HPDE6-E6E7 (cell line): ENCODE results near the gene CES3.

Experiments
- DNase-seq: peaks from one replicate; pipeline ENCODE4 v3.0.0; 2011; ENCODE audit warnings: missing footprints; ENCODE audit errors: extremely low spot score

Gene CES3

DNA sequence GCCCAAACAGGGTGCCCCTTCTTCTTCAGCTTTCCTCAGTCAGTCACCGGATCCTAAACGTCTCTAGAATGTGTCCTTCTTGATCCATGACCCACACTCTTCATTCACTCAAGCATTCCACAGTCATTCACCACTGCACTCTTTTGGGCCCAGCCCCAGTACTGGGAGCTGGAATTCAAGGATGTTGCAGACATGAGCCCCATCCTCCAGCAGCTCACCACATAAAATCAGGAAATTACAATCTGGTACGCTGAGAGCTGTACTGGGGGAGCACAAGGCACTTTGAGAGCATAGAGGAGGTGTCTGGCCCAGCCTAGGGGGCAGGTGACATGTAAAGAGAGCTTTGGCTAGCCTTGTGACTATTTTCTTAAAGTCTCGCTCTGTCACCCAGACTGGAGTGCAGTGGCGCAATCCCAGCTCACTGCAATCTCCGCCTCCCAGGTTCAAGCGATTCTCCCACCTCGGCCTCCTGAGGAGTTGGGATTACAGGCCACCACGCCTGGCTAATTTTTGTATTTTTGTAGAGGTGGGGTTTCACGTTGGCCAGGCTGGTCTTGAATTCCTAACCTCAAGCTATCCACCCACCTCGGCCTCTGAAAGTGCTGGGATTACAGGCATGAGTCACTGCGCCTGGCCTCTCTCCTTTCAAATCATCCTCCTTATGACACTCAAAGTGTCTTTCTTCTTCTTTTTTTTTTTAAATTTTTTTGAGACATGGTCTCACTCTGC, 46.0 kb downstream of the CES3 start:
- no peak for DNase-seq

DNA sequence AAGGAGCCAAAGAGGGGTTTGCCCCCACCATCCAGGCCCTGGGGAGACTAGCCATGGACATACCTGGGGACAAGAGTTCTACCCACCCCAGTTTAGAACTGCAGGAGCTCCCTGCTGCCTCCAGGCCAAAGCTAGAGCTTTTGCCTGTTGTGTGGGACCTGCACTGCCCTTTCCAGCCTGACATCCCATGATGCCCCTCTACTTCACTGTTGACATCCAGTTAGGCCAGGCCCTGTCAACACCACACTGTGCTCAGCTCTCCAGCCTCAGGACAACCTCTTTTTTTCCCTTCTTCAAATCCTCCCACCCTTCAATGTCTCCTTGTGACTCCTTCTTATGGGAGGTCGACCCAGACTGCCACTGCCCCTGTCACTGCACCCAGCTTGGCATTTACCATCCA, 48.1 kb downstream of the CES3 start:
- no peak for DNase-seq

DNA sequence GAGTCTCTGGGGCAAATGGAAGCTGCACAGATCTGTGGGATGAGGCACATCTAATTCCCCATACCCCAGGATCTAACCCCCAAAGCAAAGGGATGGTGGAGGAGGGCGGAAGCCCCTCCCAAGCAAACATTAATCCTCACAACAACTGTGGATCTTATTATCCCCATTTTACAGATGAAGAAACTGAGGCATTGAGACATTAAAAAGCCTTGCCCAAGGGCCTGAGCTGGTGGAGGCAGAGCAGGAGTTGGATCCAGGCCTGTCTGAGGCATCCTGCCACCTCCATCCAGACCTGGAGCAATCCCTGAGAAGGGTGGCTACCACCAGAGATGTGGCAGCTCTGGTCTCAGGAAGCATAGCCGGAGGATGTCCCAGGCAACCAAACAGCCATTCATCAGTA, 50.2 kb downstream of the CES3 start:
- no peak for DNase-seq

DNA sequence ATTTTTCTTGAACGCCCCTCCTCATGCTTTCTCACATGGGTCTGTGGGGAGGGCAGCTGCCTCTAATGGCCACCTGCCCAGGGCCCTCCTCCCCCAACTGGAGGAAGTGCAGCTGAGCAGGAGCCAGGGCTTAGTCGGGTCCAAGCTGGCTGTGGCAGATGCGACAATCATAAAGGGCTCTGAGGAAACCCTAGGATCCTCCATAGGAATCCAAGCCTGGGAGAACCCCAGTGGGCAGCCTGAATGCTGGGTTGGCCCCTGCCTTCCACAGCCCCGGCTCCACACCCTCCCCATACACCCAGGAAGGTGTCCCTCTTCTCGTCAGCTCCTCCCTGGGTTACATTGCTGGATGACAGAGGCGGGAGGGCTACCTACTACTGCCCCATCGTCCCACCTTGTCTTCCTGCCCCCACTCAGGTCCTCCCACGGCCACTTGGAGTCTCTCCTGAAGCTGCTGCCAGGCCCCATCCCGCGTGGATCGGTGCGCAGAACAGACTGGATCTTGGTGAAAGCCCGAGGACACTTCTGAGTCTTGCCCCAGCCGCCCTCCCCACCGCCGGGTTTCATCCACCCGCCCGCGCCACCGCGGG, 52.3 kb downstream of the CES3 start:
- DNase-seq, result no peak

DNA sequence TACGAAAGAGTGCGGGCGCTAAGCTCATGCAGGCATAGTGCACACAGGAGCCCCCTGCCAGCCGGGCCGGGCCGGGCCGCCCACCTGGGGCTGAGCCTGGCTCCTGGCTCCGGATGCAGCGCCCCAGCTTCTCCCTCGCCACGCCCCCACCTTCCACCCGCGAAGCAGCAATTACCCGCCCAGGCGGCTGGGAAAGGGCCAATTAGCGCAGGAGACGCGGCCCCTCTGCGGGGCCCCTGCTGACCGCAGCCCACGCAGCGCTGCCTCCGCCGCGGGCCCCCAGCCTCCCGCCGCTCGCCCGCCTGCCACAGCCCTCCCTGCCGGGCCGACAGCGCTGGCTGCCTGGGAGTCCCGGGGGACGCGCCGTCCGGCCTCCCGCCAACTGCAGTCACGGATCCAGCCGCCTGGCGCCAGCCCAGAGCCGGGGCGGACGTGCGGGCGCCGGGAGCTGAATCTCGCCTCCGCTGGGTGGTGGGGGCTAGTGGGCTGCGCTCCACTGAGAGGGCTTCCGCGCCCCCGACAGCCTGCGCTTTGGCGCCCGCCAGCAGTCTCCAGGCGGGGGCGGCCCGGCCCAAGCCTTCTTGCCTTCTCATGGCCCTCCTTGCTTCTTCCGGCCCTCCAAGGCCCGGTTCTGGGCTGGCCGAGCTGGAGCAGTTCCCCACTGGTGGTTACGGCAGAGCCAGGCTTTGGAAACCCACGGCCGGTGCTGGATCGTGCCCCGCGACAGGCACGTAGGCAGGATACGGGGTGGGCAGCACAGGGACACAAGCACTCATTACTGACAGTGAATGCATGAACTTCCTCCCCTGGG, 53.0 kb downstream of the CES3 start:
- DNase-seq, result peak; percentile 60

DNA sequence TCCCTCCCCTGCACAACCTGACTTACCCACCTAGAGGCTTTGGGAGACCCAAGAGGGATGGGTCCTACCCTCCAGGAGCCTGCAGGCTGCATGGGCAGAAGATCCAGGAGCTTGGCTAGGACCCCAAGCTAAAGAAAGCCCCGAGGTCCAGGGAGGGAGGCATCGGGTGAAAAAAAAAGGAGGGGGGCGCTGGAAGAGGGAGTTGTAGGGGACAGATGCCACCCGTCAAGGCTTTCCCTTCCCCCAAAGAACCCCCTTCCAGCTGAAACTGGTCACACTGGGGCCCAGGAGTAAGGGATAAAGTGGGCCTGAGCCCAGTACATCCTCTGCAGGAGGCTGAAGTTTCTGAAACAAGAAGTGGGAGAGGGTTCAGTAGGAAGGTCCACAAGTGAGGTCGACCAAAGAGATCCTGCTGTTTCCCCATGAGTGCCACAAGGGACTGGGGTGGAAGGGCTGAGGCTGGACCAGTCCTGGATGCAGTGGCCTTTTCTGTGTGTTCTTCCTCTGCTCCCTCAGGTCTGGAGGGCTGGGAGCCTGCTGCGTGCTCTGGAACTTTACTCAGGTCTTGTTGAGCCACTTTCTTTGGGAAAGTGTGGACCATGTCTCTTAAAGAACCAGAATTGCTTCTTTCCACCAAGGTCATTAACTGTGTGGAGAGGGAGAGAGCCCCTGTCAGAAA, 53.7 kb downstream of the CES3 start:
- DNase-seq, result no peak

DNA sequence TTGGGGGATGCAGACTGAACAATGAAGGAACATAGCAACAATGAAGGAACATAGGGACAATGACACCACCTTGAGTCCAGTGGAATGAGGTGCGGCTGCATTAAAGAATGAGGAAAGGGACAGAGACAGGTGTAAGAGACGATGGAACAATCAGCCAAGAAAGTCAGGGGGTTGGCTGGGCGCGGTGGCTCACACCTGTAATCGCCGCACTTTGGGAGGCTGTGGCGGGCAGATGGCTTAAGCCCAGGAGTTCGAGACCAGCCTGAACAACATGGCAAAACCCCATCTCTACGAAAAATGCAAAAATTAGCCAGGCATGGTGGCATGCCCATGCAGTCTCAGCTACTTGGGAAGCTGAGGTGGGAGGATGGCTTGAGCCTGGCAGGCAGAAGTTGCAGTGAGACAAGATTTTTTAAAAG, 54.3 kb downstream of the CES3 start:
- DNase-seq, result no peak

DNA sequence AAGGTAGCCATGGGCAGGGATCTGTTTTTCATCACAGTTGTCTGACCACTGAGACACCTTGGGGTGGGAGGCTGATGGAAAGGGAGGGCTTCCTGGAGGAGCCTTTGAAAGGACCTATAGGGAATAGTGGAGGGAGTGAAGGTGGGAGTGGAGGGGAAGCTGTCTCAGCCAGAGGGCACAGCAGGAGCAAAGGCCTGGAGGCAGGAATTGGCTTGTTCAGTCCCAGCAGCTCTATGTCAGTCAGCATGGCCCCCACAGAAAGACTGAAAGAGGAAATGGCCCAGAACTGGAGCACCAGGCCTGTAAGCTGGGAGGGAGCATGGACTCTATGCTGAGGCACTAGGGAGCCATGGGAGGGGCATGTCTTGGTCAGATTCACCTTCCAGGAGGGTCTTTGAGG, 55.1 kb downstream of the CES3 start:
- DNase-seq, result no peak

DNA sequence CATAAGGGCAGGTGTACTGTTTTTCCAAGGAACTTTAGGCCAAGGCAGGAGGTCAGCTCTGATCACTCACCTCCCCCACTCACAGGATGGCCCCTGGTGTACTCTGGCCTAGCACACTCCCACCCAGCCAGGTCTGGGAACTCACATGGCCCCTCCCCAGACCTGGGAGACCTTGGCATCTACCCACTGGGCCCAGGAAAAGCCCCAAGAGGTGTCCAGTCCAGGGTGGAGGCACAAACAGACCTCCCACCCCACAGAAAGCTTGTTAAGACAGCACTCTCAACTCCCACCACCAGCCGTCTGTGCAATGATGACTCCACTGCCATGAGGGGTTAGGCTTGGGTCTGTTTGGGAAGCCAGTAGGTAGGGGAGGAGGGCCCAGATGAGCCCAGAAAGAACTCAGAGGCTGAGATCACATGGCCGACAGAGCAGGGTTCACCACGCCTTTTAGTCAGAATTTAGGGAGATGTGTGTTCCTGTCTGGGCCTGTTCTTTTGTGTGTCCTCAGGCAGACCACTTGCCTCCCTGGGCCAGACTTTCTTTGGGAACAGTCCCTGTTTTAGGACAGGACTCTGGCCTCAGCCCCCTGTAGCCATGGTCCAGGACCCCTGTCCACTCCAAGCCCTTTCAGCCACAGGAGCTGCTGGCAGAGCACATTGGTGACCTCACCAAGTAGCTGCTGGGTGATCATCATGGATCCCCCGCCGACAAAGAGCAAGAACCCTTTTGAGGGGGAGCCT, 55.8 kb downstream of the CES3 start:
- no peak for DNase-seq

DNA sequence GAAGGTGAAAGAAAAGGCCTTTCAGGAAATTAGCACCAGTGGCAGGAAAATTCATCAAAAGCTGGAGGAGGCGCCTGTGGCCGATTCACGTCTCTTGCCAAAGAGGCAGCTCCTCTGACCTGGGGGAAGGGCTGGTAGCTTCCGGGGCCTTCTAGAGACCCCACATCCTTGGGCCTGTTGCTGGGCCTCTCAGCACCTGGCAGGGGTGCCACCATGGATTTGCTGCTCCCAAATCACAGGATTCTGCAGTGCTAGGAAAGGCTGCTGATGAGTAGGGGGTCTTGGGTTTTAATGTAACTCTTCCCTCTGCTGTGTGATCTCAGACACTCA, 56.3 kb downstream of the CES3 start:
- no peak for DNase-seq

DNA sequence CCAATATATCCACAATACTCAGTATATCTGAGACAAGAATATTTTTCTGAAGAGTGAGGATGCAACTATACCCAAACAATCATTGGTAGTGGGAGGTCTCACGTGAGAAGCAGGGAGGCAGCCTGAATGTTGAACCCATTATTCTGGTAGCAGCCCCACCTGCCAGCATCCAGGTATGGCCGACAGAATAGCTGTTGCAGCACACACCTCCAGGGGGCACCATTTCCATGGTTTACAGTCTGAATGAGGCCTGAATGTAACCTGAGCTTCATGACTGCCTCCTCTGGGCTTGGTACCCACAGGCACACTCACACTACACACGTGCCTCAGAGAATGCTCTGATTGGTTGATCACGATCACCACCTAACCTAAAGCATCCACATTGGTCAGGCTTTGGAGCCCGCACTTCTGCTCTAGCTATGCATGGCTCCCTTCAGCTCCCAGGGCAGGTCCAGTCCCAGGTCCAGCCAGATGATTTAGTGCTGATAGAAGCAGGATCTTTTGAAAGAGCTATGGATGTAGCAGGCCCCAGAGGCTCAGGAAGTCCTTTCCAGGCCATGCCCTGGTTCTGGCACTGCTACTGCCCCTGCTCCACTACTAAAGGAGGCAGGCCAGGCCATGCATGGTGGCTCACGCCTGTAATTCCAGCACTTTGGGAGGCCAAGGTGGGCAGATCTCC, 56.9 kb downstream of the CES3 start:
- peak; percentile 97 for DNase-seq

DNA sequence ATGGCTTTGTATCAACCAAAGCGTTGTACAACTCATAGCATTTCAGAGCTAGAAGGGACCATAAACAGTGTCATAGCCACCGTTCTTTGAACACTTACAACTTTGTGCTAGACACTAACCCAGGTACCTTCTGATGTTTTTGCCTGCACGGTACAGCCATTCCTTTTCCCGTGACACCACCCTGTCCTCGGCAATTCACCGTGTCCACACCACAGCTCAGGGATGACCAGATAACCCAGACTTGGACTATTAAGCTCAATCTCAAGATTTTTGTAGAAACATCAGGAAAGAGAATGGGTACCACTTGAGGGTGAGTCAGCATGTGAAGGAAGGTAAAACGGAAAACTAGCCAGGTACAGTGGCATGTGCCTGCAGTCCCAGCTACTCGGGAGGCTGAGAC, 58.1 kb downstream of the CES3 start:
- no peak for DNase-seq

DNA sequence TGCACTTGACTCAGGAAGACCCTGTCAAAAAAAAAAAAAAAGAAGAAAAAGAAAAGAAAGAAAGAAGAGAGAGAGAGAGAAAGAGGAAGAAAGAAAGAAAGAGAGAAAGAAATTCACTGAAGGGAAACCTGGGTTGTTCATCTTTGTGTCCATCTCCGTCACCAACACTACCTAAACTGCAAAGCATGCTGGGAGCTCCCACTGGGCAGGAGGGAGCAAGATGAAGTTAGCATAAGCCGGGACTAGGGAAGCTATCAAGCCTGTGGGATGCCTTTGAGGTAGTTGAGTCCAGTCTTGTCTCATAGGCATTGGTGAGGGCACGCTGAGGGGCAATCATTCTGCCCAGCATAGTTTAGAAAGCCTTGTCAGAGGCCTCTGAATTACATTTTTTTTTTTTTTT, 60.3 kb downstream of the CES3 start:
- DNase-seq, result no peak

DNA sequence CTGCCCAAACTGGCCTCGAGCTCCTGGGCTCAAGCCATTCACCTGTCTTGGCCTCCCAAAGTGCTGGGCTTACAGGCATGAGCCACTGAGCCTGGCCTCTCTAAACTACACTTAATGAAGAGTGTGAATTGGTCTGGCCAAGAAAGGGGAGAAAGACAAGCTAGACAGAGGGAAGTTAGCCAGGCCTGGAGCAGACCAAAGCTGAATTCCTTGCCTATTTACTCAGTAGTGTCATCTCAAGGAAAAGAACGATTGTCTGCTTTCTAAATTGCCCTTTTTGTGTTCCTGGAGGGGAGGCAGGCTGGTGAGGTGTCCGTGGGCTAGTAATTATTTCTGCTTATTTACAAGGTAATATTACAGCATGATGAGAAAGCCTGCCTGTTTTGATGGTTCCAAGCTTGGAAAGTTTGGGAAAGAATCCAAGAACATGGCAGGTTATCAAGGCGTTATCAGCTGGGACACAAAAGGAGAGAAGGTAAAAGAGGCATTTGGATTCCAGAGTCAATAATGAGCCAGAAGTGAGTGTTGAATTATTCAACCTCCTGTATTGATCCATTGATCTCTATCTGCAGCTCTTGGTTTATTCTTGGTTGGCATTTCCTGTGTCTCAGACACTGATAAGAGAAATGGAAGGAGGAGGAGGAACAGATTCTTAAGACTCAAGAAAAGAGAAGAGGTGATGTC, 61.6 kb downstream of the CES3 start:
- no peak for DNase-seq

DNA sequence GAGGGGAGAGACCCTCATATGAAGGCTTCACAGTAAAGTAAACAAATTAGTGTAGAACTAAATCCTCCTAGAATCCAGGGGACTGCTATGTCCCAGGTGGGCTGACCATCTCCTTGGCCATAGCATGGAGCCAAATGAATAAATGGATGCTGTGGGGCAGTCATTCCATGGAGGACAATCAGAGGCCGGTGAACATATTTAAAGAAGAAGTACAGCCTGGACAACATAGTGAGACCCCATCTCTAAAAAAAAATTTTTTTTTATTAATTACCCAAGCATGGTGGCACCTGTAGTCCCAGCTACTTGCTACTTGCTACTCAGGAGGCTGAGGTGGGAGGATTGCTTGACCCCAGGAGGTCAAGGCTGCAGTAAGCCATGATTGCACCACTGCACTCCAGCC, 62.6 kb downstream of the CES3 start:
- no peak for DNase-seq
